NB4 (cell line): ENCODE measurements around the gene C12orf60.

Experiments
- CTCF ChIP-seq: IDR thresholded peaks from one replicate; pipeline ENCODE4 v1.5.1; 2012; ENCODE audit warnings: low read depth, low read length
- MAX ChIP-seq: IDR thresholded peaks from 2 replicates; pipeline ENCODE4 v1.6.1; 2011; ENCODE audit warnings: low read depth, low read length
- MYC ChIP-seq: IDR thresholded peaks from 2 replicates; pipeline ENCODE4 v1.6.1; 2011; ENCODE audit warnings: low read depth, low read length
- POLR2A ChIP-seq: IDR thresholded peaks from 2 replicates; pipeline ENCODE4 v1.6.1; 2011; ENCODE audit warnings: mild to moderate bottlenecking; ENCODE audit not compliant: insufficient read length; ENCODE audit errors: extremely low read depth

- no peak for TF ChIP-seq POLR2A
- TF ChIP-seq CTCF, result no peak
- TF ChIP-seq MAX, result no peak
- no peak for TF ChIP-seq MYC
These were observed 38.1 kb upstream of the C12orf60 start for GRCh38 chr12:14765398-14765797.
